HG02623 (cell line): Measurements from ENCODE around the gene LTBR.
"Not testable (repeated sequence)": the region's sequence is repeated elsewhere in the genome, so short reads cannot be mapped to it uniquely, and the experiment has no call there.

Experiments
- ATAC-seq: cut with Tn5 transposase; IDR thresholded peaks from one replicate; pipeline ENCODE4 v1.9.1; 2021; ENCODE audit warnings: moderate library complexity; ENCODE audit not compliant: unreplicated experiment

The LTBR gene

GRCh38 chr12:6383572-6384498 is at the start of gene LTBR:
Gene LTBR (plus strand): TSS chr12:6384162. CDS start chr12:6384359, 197 bp downstream.
- no peak for ATAC-seq

DNA sequence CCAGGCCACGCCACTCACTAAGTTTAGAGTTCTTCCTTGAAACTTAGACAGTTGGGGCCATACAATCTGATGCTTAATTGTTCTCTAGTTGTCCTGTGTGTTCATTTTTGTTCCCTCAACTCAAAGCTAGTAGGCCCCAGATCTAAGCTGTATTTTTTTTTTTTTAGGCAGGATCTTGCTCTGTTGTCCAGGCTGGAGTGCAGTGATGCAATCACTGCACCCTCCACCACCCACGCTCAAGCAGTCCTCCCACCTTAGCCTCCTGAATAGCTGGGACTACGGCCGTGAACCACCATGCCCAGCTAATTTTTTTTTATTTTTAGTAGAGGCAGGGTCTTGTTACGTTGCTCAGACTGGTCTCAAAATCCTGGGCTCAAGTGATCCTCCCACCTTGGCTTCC is 49.6 kb upstream of the LTBR start:
- ATAC-seq: no peak

DNA sequence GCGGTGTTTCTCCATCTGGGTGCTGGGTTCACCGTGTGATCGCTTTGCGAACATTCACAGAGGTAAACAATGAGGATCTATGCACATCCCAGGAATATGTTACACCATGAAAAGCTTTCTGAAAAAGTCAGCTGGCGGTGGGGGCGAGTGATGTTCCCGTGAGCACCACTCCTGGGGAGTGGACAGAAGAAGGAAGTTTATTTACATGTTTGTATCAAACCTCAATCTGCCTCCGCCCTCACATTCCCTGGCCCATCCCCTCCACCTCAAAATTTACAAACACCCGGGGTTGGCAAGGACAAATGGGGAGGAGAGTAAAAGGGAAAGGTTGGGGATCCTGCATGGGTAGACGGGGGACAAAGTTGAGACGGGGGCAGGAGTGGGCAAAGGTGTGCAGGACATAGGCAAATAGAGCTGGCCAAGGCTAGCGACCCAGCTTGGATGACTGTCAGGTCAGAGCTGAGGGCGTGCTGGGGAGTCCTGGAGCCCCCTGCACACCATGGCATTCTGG is 49.0 kb upstream of the LTBR start:
- ATAC-seq: no peak

GRCh38 chr12:6335451-6336078 is 48.4 kb upstream of the LTBR start:
- ATAC-seq: no peak

GRCh38 chr12:6336079-6336888 is 47.7 kb upstream of the LTBR start:
- ATAC-seq: no peak

DNA sequence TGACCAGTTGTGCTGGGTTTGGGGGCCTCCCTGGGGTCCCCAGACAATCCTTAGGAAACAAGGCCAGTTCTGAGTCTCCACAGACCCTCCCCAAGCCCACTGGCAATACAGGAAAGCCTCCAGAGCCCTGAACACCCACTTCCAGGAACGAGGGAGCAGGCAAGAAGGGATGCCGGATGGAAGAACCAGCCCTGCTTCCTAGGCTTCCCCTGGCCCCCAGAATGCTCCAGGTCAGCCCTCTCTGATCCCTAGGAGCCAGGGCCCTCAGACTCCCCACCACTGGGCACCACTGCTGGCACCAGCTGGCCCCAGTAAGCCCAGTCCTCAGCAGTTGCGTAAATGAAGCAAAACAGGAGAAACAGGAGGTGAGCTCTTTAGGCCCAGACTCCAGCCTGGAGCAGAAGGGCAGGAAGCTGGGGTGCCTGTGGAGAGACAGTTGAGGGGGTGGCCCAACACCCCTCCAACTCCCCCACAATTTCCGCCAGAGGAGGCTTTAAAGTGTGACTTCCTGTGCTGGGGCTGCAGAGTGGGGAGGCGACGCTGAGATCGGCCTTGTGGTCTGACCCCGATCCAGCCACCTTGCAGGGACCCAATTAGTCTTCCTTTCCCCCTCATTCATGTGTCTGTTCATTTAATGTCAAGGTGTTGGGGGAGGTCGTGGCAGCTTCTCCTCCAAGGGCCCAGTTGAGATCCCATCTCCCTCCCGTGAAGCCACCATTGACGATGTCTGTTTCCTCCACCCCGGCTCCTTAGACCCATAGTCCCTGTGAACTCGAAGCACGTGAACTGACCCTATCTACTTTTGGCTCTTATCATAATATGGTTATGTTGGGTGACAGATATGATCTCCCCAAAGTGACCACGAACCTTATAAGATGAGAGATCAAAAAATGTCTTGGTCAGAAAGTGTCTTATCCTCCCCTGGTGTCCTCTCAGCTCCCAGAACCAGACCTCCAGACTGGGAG is 46.8 kb upstream of the LTBR start:
- no peak for ATAC-seq

DNA sequence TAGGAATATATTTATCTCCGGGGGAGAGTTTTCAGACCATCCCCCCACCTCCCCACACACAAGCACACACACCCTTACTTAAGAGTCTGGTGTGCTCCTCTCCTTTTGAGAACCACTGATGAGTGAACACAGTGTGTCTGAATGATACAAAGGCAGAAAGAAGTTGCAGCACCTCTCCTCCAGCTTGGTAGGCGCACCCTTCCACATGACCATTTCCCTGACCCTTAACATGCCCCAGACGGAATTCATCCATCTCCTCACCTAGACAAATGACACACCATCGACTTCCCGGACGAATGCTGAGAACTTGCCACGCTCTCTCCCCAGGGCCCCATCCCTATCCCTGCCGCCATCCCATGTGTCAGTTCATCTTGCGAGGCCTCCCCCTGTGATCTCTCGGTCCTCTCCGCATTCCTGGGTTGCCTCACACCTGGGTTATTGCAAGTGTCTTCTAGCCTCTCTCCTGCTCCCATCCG is 46.0 kb upstream of the LTBR start:
- no peak for ATAC-seq

GRCh38 chr12:6338536-6338935 is 45.4 kb upstream of the LTBR start:
- ATAC-seq: not testable (repeated sequence)

GRCh38 chr12:6338955-6339354 is 45.0 kb upstream of the LTBR start:
- ATAC-seq: no peak

- no peak for ATAC-seq
These were observed 43.8 kb upstream of the LTBR start for GRCh38 chr12:6340032-6340638.

DNA sequence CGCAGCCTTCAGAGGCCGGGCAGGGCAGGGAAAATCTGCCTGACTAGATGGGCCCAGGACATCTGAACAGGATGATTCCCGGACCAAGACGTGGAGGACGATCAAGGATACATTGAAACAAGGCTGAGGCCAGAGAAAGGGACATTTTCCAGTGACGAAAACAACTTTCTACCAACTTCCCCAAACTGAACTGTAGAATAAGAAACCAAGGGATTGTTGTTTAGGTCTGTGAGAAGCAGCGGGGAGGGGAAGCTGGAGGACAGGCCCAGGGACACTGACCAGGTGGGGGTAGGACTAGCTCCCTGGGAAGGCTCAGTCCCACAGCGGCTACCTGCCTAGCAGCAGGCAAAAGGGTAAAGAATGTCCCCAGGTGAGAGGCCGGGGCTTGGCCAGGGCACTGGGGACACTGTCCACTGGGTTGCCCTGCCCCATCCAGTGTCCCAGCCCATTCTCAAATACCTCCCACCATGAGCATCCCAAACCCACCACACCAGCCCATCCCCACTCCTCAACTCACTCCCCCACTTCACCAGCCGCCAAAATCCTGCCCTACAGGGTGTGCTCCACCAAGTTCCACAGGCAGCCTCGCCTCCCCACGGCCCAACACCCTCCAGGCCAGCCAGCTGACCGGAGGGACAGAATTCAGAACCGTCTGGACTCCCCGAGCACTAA is 43.1 kb upstream of the LTBR start:
- ATAC-seq: no peak

- no peak for ATAC-seq
These were observed 42.4 kb upstream of the LTBR start, which contains the start of gene TNFRSF1A for GRCh38 chr12:6341417-6342139. Gene TNFRSF1A (minus strand): TSS chr12:6342076. CDS start chr12:6341814, 262 bp downstream.

DNA sequence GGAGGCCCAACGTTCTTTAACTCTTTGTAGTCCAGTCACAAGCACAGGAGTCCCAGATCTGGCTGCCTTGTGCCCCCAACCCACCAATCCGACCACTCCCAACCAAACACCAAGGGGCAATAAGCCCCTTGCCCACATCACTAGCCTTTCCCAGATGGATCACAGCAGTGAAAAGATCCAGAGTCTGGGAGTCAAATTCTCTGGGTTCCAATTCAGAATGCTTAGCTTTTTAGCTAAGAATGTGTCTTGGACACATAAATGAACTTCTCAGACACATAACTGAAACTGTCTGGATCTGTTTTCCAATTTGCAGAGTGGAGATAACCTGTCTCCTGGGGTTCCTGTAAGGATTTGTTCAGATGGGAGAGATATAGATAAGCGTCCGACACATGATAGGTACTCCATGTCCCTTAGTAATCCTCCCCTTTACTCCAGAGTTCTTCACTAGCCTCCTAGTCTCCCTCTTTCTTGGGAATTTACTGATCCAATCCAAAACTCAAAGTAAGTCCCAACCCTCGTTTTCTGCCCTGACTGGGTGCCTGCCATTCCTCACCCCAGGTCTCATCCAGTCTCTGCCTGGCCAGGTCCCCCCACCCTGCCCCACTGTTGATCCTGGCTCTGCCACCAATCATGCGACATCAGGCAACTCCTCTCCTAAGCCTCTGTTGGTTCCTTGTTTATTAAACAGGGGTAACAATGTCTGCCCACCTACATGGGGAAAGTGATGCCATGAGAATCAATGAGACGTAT is 41.6 kb upstream of the LTBR start:
- no peak for ATAC-seq

DNA sequence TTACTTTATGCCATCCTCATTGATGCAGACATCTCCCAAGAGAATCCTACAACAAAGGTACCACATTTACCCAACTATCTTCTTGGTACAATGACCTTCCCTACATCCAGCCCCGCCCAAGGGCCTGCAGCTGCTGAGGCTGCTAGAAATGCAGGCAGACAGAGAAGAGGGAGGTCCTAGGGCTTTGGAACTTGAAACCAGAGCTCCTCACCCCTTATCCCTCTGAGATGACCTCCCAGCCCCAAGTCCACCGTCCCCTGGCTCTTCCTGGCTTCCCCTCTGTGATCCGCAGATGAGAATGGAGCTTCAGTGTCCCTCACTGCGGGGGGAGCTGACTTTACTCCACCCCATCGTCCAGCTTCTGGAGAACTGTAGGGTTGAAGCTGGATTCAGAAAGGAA is 40.4 kb upstream of the LTBR start:
- no peak for ATAC-seq

DNA sequence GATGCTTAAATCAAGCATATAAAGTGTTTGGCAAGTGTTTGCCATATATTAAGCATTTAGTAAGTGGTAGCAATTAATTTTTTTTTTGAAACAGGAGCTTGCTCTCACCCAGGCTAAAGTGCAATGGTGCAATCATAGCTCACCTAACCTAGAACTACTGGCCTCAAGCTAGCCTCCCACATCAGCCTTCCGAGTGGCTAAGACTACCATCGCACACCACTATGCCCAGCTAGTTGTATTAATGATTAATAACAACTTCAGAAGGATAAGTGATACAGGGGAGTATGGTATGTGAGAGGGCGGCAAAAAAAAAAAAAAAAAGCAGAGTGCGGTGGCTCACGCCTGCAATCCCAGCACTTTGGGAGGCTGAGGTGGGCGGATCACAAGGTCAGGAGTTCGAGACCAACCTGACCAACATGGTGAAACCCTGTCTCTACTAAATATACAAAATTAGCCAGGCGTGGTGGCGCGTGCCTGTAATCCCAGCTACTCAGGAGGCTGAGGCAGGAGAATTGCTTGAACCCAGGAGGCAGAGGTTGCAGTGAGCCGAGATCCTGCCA is 39.8 kb upstream of the LTBR start:
- ATAC-seq: not testable (repeated sequence)

DNA sequence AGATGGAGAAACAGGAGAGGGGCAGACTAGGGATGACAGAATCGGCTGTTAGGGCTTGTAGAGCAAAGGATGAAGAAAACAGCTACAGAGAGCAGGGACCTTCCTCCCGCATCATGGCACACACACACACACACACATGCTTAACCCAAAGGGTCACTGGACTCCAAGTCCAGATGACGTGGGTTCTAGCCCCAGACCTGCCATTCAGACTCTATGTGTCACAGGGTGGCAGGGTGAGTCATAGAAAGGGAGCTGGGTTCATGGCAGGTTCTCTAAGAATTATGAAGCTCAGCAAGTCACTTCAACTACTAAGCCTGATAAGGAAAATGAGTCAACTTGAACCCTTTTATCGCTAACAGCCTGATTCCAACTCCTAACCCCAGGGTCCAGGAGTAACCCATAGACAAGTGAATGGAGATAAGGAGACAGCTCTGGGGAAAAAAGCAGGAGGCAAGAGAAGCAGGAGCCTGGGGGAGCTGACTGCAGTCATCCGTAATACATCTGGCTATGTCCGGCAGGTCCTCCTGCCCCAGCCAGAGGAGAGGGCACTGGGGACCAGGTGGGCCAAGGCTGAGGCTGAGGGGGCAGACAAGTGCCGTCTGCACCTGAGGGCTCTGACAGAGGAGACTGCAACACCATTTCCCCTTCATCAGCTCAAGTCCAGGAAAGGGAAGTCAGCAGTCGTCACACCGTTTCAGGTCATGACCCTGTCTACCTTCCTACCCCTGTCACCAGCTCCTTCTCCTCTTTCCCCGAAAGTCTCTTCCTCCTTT is 38.5 kb upstream of the LTBR start:
- no peak for ATAC-seq
